H1 (cell line): ENCODE results near the gene IRX4. TPM values are rescaled to one million over a fixed set of nuclear protein-coding genes. Genes with fewer than 3 reads are reported as not detected.
A peak's percentile ranks its signal among the peaks of the same experiment; 100 is the strongest.

Experiments
- CTCF ChIA-PET: fragments of 300-600 bp; sonication (Branson Sonifier 250); formaldehyde crosslinking; loops from one replicate; lab custom pipeline; 2021; ENCODE audit not compliant: partially characterized antibody; lab: Charles Lee
- POLR2A ChIA-PET: fragments of 300-600 bp; sonication (Branson Sonifier 250); formaldehyde crosslinking; loops from one replicate; lab custom pipeline; 2021; ENCODE audit warnings: inconsistent platforms; ENCODE audit not compliant: partially characterized antibody; lab: Charles Lee
- DNase-seq, 2 experiments: peaks; one replicate each; pipeline versions ENCODE4 v3.0.0 to v3.0.0-alpha.2; 2010 to 2022; ENCODE audit warnings: low spot score in 2 of 2, low read depth in 1 of 2, mixed read lengths in 1 of 2
- FAIRE-seq: peaks from 2 replicates; lab custom pipeline; 2011; peaks lifted over from hg19 to GRCh38; lab: Jason Lieb, UNC
- H2AFZ ChIP-seq: 2 replicates; pipeline ENCODE4 v1.8.1; 2012; ENCODE audit warnings: low read length, inconsistent platforms
- H2AK5ac ChIP-seq: 2 replicates; pipeline ENCODE4 v1.6.1; 2013; ENCODE audit warnings: low read depth, low read length
- H2BK120ac ChIP-seq: replicated peaks from 2 replicates; pipeline ENCODE3; 2013; ENCODE audit warnings: low read depth, low read length, inconsistent platforms
- H2BK12ac ChIP-seq: 2 replicates; pipeline ENCODE4 v1.6.1; 2013; ENCODE audit warnings: low read depth, low read length
- H2BK15ac ChIP-seq: 2 replicates; pipeline ENCODE4 v1.6.1; 2013; ENCODE audit warnings: low read length
- H2BK20ac ChIP-seq: 2 replicates; pipeline ENCODE4 v1.6.1; 2013; ENCODE audit warnings: low read length
- H2BK5ac ChIP-seq: 2 replicates; pipeline ENCODE4 v1.6.1; 2013; ENCODE audit warnings: low read depth, low read length
- H3K14ac ChIP-seq: 2 replicates; pipeline ENCODE4 v1.6.1; 2013; ENCODE audit warnings: inconsistent platforms; ENCODE audit not compliant: insufficient read length
- H3K18ac ChIP-seq: 2 replicates; pipeline ENCODE4 v1.6.1; 2013; ENCODE audit warnings: low read length; ENCODE audit errors: extremely low read depth
- H3K23ac ChIP-seq: 2 replicates; pipeline ENCODE4 v1.6.1; 2013; ENCODE audit warnings: inconsistent platforms; ENCODE audit not compliant: insufficient read length
- H3K23me2 ChIP-seq: 2 replicates; pipeline ENCODE4 v1.6.1; 2013; ENCODE audit warnings: low read depth, low read length
- H3K27ac ChIP-seq: 2 replicates; pipeline ENCODE4 v1.6.1; 2011; ENCODE audit warnings: low read depth, low read length, inconsistent platforms
- H3K27me3 ChIP-seq, 4 experiments: replicated peaks in 1 of 4; 1 replicate in 1 of 4; 2 replicates in 3 of 4; pipeline versions ENCODE4 v1.6.1 to v1.8.1; 2011 to 2013; ENCODE audit warnings: low read length in 3 of 4, mild to moderate bottlenecking in 3 of 4, inconsistent platforms in 2 of 4, mixed read lengths in 2 of 4, moderate library complexity in 1 of 4; ENCODE audit not compliant: control insufficient read depth in 3 of 4, insufficient read depth in 3 of 4; ENCODE audit errors: extremely low read depth in 1 of 4
- H3K36me3 ChIP-seq, 4 experiments: 2 replicates each; pipeline versions ENCODE4 v1.6.1 to v1.8.1; 2011 to 2013; ENCODE audit warnings: mild to moderate bottlenecking in 4 of 4, low read length in 3 of 4, moderate library complexity in 2 of 4, control low read depth in 1 of 4, inconsistent platforms in 1 of 4; ENCODE audit not compliant: insufficient read depth in 4 of 4, control insufficient read depth in 2 of 4
- H3K4ac ChIP-seq: replicated peaks from 2 replicates; pipeline ENCODE3; 2013; ENCODE audit warnings: low read length, low read depth, mixed read lengths, inconsistent platforms; ENCODE audit not compliant: insufficient read length
- H3K4me1 ChIP-seq, 4 experiments: replicated peaks in 1 of 4; 1 replicate in 1 of 4; 2 replicates in 3 of 4; pipeline versions ENCODE4 v1.6.1 to v1.8.1; 2011 to 2013; ENCODE audit warnings: low read length in 3 of 4, inconsistent platforms in 2 of 4, mixed read lengths in 1 of 4; ENCODE audit not compliant: insufficient read depth in 4 of 4, control insufficient read depth in 3 of 4
- H3K4me2 ChIP-seq, 2 experiments: 2 replicates each; pipeline versions ENCODE4 v1.6.1 to v1.8.1; 2011 to 2013; ENCODE audit warnings: low read depth in 2 of 2, low read length in 2 of 2, control low read depth in 1 of 2, inconsistent platforms in 1 of 2, mild to moderate bottlenecking in 1 of 2; ENCODE audit not compliant: insufficient read depth in 1 of 2
- H3K4me3 ChIP-seq, 4 experiments: fragments of 200-600, 300-600 bp in 1 of 4; sonication (generic), shearing (Covaris generic), sonication (Bioruptor Twin) in 1 of 4; 2 replicates each; pipeline versions ENCODE4 v1.5.1 to v1.8.1; 2011 to 2016; ENCODE audit warnings: low read length in 4 of 4, low read depth in 3 of 4, control low read depth in 2 of 4, inconsistent platforms in 2 of 4, mild to moderate bottlenecking in 2 of 4, mixed read lengths in 1 of 4, moderate library complexity in 1 of 4; ENCODE audit not compliant: insufficient read depth in 2 of 4; ENCODE audit errors: extremely low read depth in 1 of 4
- H3K56ac ChIP-seq: replicated peaks from 2 replicates; pipeline ENCODE3; 2013; ENCODE audit warnings: low read depth, mild to moderate bottlenecking, mixed read lengths, low read length, inconsistent platforms; ENCODE audit not compliant: insufficient read length
- H3K79me1 ChIP-seq: 2 replicates; pipeline ENCODE4 v1.6.1; 2013; ENCODE audit warnings: low read depth, low read length, control low read depth
- H3K79me2 ChIP-seq, 2 experiments: 2 replicates each; pipeline versions ENCODE4 v1.6.1 to v1.8.1; 2012 to 2013; ENCODE audit warnings: low read length in 2 of 2, mild to moderate bottlenecking in 2 of 2, inconsistent platforms in 1 of 2; ENCODE audit not compliant: insufficient read depth in 2 of 2, control insufficient read depth in 1 of 2
- H3K9ac ChIP-seq, 4 experiments: replicated peaks in 1 of 4; 1 replicate in 1 of 4; 2 replicates in 3 of 4; pipeline versions ENCODE4 v1.6.1 to v1.8.1; 2011 to 2013; ENCODE audit warnings: low read depth in 3 of 4, low read length in 3 of 4, control low read depth in 2 of 4, mild to moderate bottlenecking in 2 of 4, moderate library complexity in 2 of 4, inconsistent platforms in 1 of 4; ENCODE audit errors: extremely low read depth in 1 of 4
- H3K9me3 ChIP-seq, 2 experiments: 2 replicates each; pipeline versions ENCODE4 v1.6.1 to v1.8.1; 2012 to 2013; ENCODE audit warnings: mild to moderate bottlenecking in 2 of 2, moderate library complexity in 2 of 2, control low read depth in 1 of 2, inconsistent platforms in 1 of 2, low read depth in 1 of 2, low read length in 1 of 2, mixed read lengths in 1 of 2; ENCODE audit not compliant: insufficient read depth in 2 of 2
- H4K20me1 ChIP-seq, 2 experiments: replicated peaks in 1 of 2; 2 replicates each; pipeline versions ENCODE3 to v1.8.1; 2011 to 2013; ENCODE audit warnings: inconsistent platforms in 2 of 2, low read length in 2 of 2, mild to moderate bottlenecking in 1 of 2; ENCODE audit not compliant: insufficient read depth in 2 of 2, control insufficient read depth in 1 of 2
- H4K5ac ChIP-seq: 2 replicates; pipeline ENCODE4 v1.6.1; 2013; ENCODE audit warnings: low read length, low read depth, mixed read lengths, inconsistent platforms; ENCODE audit not compliant: insufficient read length
- H4K8ac ChIP-seq: 2 replicates; pipeline ENCODE4 v1.8.0; 2013; ENCODE audit warnings: mild to moderate bottlenecking, moderate library complexity, low read length, inconsistent platforms; ENCODE audit not compliant: insufficient read depth; ENCODE audit errors: extremely low read depth
- H4K91ac ChIP-seq: replicated peaks from 2 replicates; pipeline ENCODE3; 2013; ENCODE audit warnings: low read length, mixed read lengths, inconsistent platforms; ENCODE audit not compliant: insufficient read length
- CBX8 ChIP-seq: fragments of 300-800, 300-1000 bp; sonication (generic); IDR thresholded peaks from 2 replicates; pipeline ENCODE4 v1.7.1; 2016; ENCODE audit warnings: low read depth, low read length, borderline replicate concordance
- EP300 ChIP-seq, 2 experiments: IDR thresholded peaks; 1 replicate in 1 of 2; 2 replicates in 1 of 2; pipeline ENCODE4 v1.6.1; 2011 to 2012; ENCODE audit warnings: low read depth in 2 of 2, low read length in 2 of 2, mild to moderate bottlenecking in 2 of 2, borderline replicate concordance in 1 of 2, inconsistent platforms in 1 of 2, moderate library complexity in 1 of 2
- HDAC2 ChIP-seq, 2 experiments: fragments of 300-600 bp in 1 of 2; sonication (generic) in 1 of 2; IDR thresholded peaks; 2 replicates each; pipeline ENCODE4 v1.6.1; 2011 to 2012; ENCODE audit warnings: low read depth in 2 of 2, low read length in 2 of 2, mild to moderate bottlenecking in 2 of 2, moderate library complexity in 2 of 2, borderline replicate concordance in 1 of 2, inconsistent platforms in 1 of 2
- HDAC6 ChIP-seq: IDR thresholded peaks from one replicate; pipeline ENCODE4 v1.7.1; 2012; ENCODE audit warnings: low read depth, mild to moderate bottlenecking, inconsistent platforms, low read length, moderate library complexity
- POU5F1 ChIP-seq: IDR thresholded peaks from 2 replicates; pipeline ENCODE4 v1.6.1; 2011; ENCODE audit warnings: low read depth, mild to moderate bottlenecking, low read length, moderate library complexity
- RXRA ChIP-seq: IDR thresholded peaks from 2 replicates; pipeline ENCODE4 v1.6.1; 2011; ENCODE audit warnings: low read depth, mild to moderate bottlenecking, low read length, moderate library complexity; ENCODE audit not compliant: insufficient read depth
- SP4 ChIP-seq: IDR thresholded peaks from 2 replicates; pipeline ENCODE4 v1.6.1; 2012; ENCODE audit warnings: low read length, inconsistent platforms
- WGBS, 2 experiments: shearing (Covaris generic) in 1 of 2; methylation state at CpG; one replicate each; pipeline versions ENCODE4 v1.1.6 to v1.1.7; 2013 to 2015; ENCODE audit warnings: low lambda C conversion rate in 2 of 2, mixed read lengths in 2 of 2, inconsistent platforms in 1 of 2, low coverage in 1 of 2, missing lambda C conversion rate in 1 of 2; ENCODE audit not compliant: insufficient replicate concordance in 2 of 2, insufficient coverage in 1 of 2, insufficient read length in 1 of 2; ENCODE audit errors: extremely low coverage in 1 of 2, missing lambda C conversion rate in 1 of 2; 5-methylcytosine and 5-hydroxymethylcytosine counted together
- polyA plus RNA-seq, 7 experiments: library from polyadenylated mRNA; depleted of rRNA in 3 of 7; stranded (reverse) in 5 of 7; unstranded in 2 of 7; fragments of >200 nt in 5 of 7; fragments of 200-250 nt in 2 of 7; gene quantifications; 1 replicate in 5 of 7; 2 replicates in 1 of 7; 4 replicates in 1 of 7; pipeline versions ENCODE4 v1.2.1 to v1.2.3, GENCODE V29; 2011 to 2013; ENCODE audit warnings: missing spikeins in 2 of 7, mixed read lengths in 2 of 7
- total RNA-seq: library from RNA; stranded (reverse); fragmentation: NEBNext Ultra II Directional; extraction: Animal tissue kit (Norgen Biotek cat#: 25700); gene quantifications from 2 replicates; pipeline ENCODE4 v1.2.1, GENCODE V29; 2021

Gene IRX4
- total and polyA plus RNA-seq, 2 of the 8 experiments (the other 6 are each of a cell fraction or from before 2014, with no cell fraction given), result 0.45 to 1.2 TPM

DNA sequence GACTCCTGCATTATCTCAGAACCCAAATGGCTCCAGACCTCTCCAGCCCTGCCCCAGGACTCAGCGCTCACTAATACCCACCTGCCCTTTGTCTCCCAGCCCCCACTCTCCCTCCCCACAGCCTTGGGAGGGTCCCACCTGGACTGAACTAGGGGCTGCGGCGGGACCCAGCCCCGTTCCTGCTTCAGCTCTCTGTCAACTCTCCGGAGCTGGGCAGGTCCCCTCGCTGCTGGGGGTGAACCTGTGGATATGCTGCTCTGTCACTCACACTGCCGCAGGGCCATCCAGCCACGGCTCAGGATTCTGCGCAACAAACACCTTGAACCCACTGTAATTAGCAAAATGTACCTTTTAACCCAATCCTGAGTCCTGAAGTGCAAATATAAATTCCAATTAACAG is 44.7 kb downstream of the IRX4 start:
- H3K23ac ChIP-seq, result no peak overlapping the region
- H3K4me2 ChIP-seq, result no peak overlapping the region
- H3K79me2 ChIP-seq, result no peaks in the 10 kb centered on the region
- POLR2A ChIA-PET, result interaction anchor here (1.1 kb wide), 1 partner anchor 37 kb away, joined by 4 read pairs; the partner anchor contains the start of gene NDUFS6
- no peaks in the 10 kb centered on the region for H3K23me2 ChIP-seq
- H4K91ac ChIP-seq, result no peak overlapping the region
- H3K27ac ChIP-seq, result no peak overlapping the region
- H4K8ac ChIP-seq, result peak overlapping the region; percentile 53
- FAIRE-seq (no peak), DNase-seq (no peak)
- no peaks in the 10 kb centered on the region; a peak in 1 of 7 replicates for H3K27me3 ChIP-seq
- CTCF ChIA-PET, result interaction anchor here (1.1 to 1.4 kb wide), 3 partner anchors 11 to 74 kb away, joined by 3 to 4 read pairs (median 3); no protein-coding TSS in a partner anchor
- H2BK12ac ChIP-seq, result no peak overlapping the region
- no peak overlapping the region for H4K5ac ChIP-seq
- H3K4me1 ChIP-seq, result peaks cover 0 to 17% (median 3%) of the 10 kb centered on the region in 4 experiments; a peak in 6 of 7 replicates
- no peak overlapping the region for H2BK20ac ChIP-seq
- H2BK15ac ChIP-seq, result no peak overlapping the region
- WGBS, 2 experiments, result 87% methylated on average over 6 of the region's 9 CpGs; no CpG with 5 or more reads in 1 of the 2 experiments
- H3K56ac ChIP-seq, result no peak overlapping the region
- no peaks in the 10 kb centered on the region for H3K9me3 ChIP-seq
- H3K9ac ChIP-seq, result no peak overlapping the region
- H4K20me1 ChIP-seq, result no peaks in the 10 kb centered on the region
- no peaks in the 10 kb centered on the region for H3K79me1 ChIP-seq
- no peak overlapping the region for H3K14ac ChIP-seq
- no peak overlapping the region for H2BK120ac ChIP-seq
- no peak overlapping the region for H3K18ac ChIP-seq
- no peak overlapping the region for H2BK5ac ChIP-seq
- TF ChIP-seq POU5F1, result no peak
- TF ChIP-seq RXRA, result no peak
- TF ChIP-seq EP300 (IDR thresholded peaks at IDR 0.05; ENCODE audit: borderline replicate concordance in 1 of 2, low read depth in 2 of 2, low read length in 2 of 2), result no peak
- TF ChIP-seq CBX8, result no peak
- TF ChIP-seq SP4, result no peak
- no peak for TF ChIP-seq HDAC6
- TF ChIP-seq HDAC2 (IDR thresholded peaks at IDR 0.05; ENCODE audit: borderline replicate concordance in 1 of 2, low read depth in 2 of 2, low read length in 2 of 2), result no peak
- no peaks in the 10 kb centered on the region for H3K36me3 ChIP-seq
- no peak overlapping the region for H3K4me3 ChIP-seq
- no peak overlapping the region for H2AFZ ChIP-seq
- H2AK5ac ChIP-seq, result no peak overlapping the region
- no peak overlapping the region for H3K4ac ChIP-seq
